ENCODE results near the gene RHPN2. TPM values are rescaled to one million over a fixed set of nuclear protein-coding genes. Genes with fewer than 3 reads are reported as not detected.

Gene RHPN2
- 0.56 and 0.66 TPM in 2 replicates for total RNA-seq

DNA sequence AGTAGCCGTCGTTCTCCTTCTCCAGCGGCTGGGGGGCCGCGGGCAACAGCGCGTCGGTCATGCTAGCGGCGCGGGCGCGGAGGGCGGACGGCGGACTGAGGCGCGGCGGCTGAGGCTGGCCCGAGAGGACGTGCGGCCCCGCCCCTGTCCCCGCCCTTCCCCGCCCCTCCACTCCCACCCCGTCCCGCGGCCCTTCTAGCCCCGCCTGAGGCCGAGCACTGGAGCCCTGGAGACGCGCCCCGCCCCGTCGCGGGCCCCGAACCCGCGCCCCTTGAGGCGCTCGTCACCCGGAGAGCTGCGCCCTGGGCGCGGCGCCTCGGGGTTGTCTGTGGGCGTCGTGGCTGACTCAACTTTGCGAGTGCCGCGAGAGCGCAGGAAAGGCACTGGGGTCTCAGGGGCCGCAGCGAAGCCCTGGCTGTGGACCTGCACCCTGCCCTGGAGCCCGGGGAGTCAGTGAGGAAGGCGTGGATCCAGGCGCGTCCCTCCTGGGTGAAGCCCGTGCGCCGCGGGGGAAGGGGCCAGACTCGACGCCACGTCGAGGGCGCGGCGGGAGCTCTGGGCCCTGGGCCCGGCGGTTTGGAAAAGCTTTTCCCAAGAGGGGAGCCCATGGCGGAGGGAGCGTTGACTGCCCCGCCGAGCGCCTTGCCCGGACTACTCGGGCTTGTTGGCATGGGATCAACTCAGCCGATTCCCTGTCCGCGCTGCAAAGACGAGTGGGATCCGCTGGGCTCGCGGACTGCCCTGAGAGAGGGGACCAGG is at the start of gene RHPN2:
TSS of gene RHPN2 (minus strand) at position 97 of the 759 bp plus-strand sequence. CDS start at position 61, 36 bp downstream.

GRCh38 chr19:33080761-33081681 is 16.3 kb upstream of the RHPN2 start, which contains the start of gene GPATCH1:
Gene GPATCH1 (plus strand): TSS chr19:33081181. CDS start chr19:33081194, 13 bp downstream.

DNA sequence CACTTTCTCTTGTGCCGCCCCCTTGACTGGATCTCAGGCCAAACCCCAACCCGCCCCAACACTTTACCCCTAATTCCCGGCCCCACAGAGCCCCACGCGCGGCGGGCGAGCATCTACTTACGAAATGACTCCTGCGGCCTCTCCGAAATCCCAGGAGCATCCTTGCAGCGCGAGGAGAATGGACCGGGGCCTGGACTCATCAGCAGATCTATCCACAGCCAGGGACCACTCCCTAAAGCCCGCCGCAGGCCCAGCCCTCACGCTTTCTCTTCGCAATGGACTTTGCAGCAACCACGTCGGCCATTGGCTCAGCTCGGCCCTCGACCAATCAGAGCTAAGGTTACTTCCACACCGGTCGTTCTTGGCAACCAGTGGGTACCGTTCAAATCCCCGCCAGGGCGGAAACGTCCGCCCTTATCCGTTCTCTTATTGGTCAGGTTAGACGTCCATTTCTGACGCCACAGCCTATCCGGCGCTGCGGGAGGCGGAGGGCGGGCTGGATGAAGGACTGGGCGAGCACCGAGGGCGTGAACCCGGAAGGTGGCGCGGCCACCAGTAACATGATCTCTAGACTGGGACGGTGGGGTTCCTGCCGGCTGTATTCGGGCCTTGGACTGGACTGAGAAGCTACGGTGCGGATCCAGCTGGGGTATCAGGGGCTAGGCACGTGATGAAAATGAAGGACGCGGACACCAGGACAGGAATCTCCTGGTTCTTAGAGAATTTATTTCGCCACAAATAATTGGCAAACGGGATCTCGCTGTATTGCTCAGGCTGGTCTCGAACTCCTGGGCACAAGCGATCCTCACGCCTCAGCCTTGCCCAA is 92.8 kb downstream of the RHPN2 start, which contains the start of the genes CEP89 and FAAP24:
TSS of gene CEP89 (minus strand) at position 244 of the 826 bp plus-strand sequence. CDS start at position 160, 84 bp downstream.
TSS of gene FAAP24 (plus strand) at position 528 of the 826 bp plus-strand sequence. CDS start 955 bp downstream, outside the sequence.

Other genes with a start within 250 kb of the RHPN2 start
- gene SLC7A9, start 195.1 kb downstream of the RHPN2 start, total RNA-seq = 0.12 TPM in 1 of 2 replicates, not detected in the other
- gene CEP89, start 92.9 kb downstream of the RHPN2 start, total RNA-seq = 9.2 and 9.8 TPM in 2 replicates
- gene FAAP24, start 92.6 kb downstream of the RHPN2 start, total RNA-seq = 1.6 and 2.7 TPM in 2 replicates
- gene GPATCH1, start 16.3 kb upstream of the RHPN2 start, total RNA-seq = 5.8 and 7.5 TPM in 2 replicates
- gene WDR88, start 67.2 kb upstream of the RHPN2 start, total RNA-seq = not detected in 2 replicates
- 29.0 and 36.1 TPM in 2 replicates for gene LRP3, start 129.4 kb upstream of the RHPN2 start, total RNA-seq
- not detected in 2 replicates for gene SLC7A10, start 161.0 kb upstream of the RHPN2 start, total RNA-seq
- under 0.01 TPM in 1 of 2 replicates, not detected in the other for gene CEBPA, start 237.6 kb upstream of the RHPN2 start, total RNA-seq